ENCODE measurements around the gene SIGLECL1. TPM values are rescaled to one million over a fixed set of nuclear protein-coding genes. Genes with fewer than 3 reads are reported as not detected.
A peak's percentile ranks its signal among the peaks of the same experiment; 100 is the strongest.
"Not testable (repeated sequence)": the region's sequence is repeated elsewhere in the genome, so short reads cannot be mapped to it uniquely, and the experiment has no call there.

Gene SIGLECL1
- total RNA-seq, result not detected in 2 replicates

GRCh38 chr19:51250786-51251467, at the start of gene SIGLECL1:
TSS of gene SIGLECL1 (plus strand) at chr19:51251080. CDS start at chr19:51264073, 12,993 bp downstream.
- DNase-seq (ENCODE audit: low read depth in 2 of 2), result no peak

GRCh38 chr19:51201712-51202111, 49.2 kb upstream of the SIGLECL1 start:
- DNase-seq (ENCODE audit: low read depth in 2 of 2), result no peak

GRCh38 chr19:51203916-51204315, 47.0 kb upstream of the SIGLECL1 start:
- no peak for DNase-seq (ENCODE audit: low read depth in 2 of 2)

GRCh38 chr19:51204321-51204720, 46.6 kb upstream of the SIGLECL1 start:
- DNase-seq (ENCODE audit: low read depth in 2 of 2), result no peak

- no peak for DNase-seq (ENCODE audit: low read depth in 2 of 2)
These were observed 43.1 kb upstream of the SIGLECL1 start for GRCh38 chr19:51207747-51208146.

- DNase-seq (ENCODE audit: low read depth in 2 of 2), result no peak
These were observed 40.6 kb upstream of the SIGLECL1 start for GRCh38 chr19:51210191-51210784.

GRCh38 chr19:51210874-51211361, 40.0 kb upstream of the SIGLECL1 start:
- DNase-seq (ENCODE audit: low read depth in 2 of 2), result not testable (repeated sequence)

- no peak for DNase-seq (ENCODE audit: low read depth in 2 of 2)
These were observed 39.0 kb upstream of the SIGLECL1 start for GRCh38 chr19:51211833-51212232.

GRCh38 chr19:51219307-51219706, 31.6 kb upstream of the SIGLECL1 start:
- DNase-seq (ENCODE audit: low read depth in 2 of 2), result no peak

- no peak for DNase-seq (ENCODE audit: low read depth in 2 of 2)
These were observed 30.9 kb upstream of the SIGLECL1 start for GRCh38 chr19:51219971-51220370.

- no peak for DNase-seq (ENCODE audit: low read depth in 2 of 2)
These were observed 29.9 kb upstream of the SIGLECL1 start for GRCh38 chr19:51220996-51221395.

- DNase-seq (ENCODE audit: low read depth in 2 of 2), result no peak
These were observed 26.7 kb upstream of the SIGLECL1 start for GRCh38 chr19:51224163-51224641.

GRCh38 chr19:51224898-51225393, 25.9 kb upstream of the SIGLECL1 start, which contains the start of gene CD33:
TSS of gene CD33 (plus strand) at chr19:51225080. CDS start at chr19:51225119, 39 bp downstream.
- not testable (repeated sequence) for DNase-seq (ENCODE audit: low read depth in 2 of 2)

- DNase-seq (ENCODE audit: low read depth in 2 of 2), result no peak
These were observed 24.8 kb upstream of the SIGLECL1 start for GRCh38 chr19:51226067-51226466.

- no peak for DNase-seq (ENCODE audit: low read depth in 2 of 2)
These were observed 23.6 kb upstream of the SIGLECL1 start for GRCh38 chr19:51227326-51227725.

GRCh38 chr19:51227966-51228365, 22.9 kb upstream of the SIGLECL1 start:
- DNase-seq (ENCODE audit: low read depth in 2 of 2), result no peak

- DNase-seq (ENCODE audit: low read depth in 2 of 2), result no peak
These were observed 10.0 kb upstream of the SIGLECL1 start for GRCh38 chr19:51240866-51241265.

- no peak for DNase-seq (ENCODE audit: low read depth in 2 of 2)
These were observed 7.8 kb upstream of the SIGLECL1 start for GRCh38 chr19:51242881-51243630.

GRCh38 chr19:51246164-51246552, 4.7 kb upstream of the SIGLECL1 start:
- DNase-seq (ENCODE audit: low read depth in 2 of 2), result peak; percentile 26 to 52

- no peak for DNase-seq (ENCODE audit: low read depth in 2 of 2)
These were observed 2.8 kb upstream of the SIGLECL1 start for GRCh38 chr19:51247972-51248590.

GRCh38 chr19:51251468-51251820, 564 bp downstream of the SIGLECL1 start:
- DNase-seq (ENCODE audit: low read depth in 2 of 2), result no peak
